DOHH2 (cell line): ENCODE measurements around the gene ITGB7.
"Not testable (repeated sequence)": the region's sequence is repeated elsewhere in the genome, so short reads cannot be mapped to it uniquely, and the experiment has no call there.

ENCODE experiments used
- H3F3A ChIP-seq: fragments of 200-600 bp; sonication (generic), shearing (Covaris generic); 2 replicates; pipeline ENCODE4 v1.6.0; 2016; ENCODE audit warnings: antibody characterized with exemption, mild to moderate bottlenecking; ENCODE audit not compliant: control insufficient read depth, insufficient read depth
- H3K27ac ChIP-seq: fragments of 200-600 bp; sonication (generic); 2 replicates; pipeline ENCODE4 v1.5.1; 2014; ENCODE audit warnings: low read depth, mild to moderate bottlenecking, low read length, moderate library complexity
- H3K27me3 ChIP-seq: fragments of 200-600 bp; sonication (generic); 2 replicates; pipeline ENCODE4 v1.6.1; 2014; ENCODE audit warnings: mild to moderate bottlenecking, low read length, mixed read lengths; ENCODE audit not compliant: control insufficient read depth
- H3K36me3 ChIP-seq: fragments of 200-600 bp; sonication (generic); 2 replicates; pipeline ENCODE4 v1.6.1; 2014; ENCODE audit warnings: mild to moderate bottlenecking, low read length, moderate library complexity, mixed read lengths; ENCODE audit not compliant: control insufficient read depth
- H3K4me1 ChIP-seq: fragments of 200-600 bp; sonication (generic); 2 replicates; pipeline ENCODE4 v1.6.1; 2014; ENCODE audit warnings: mild to moderate bottlenecking, low read length, mixed read lengths; ENCODE audit not compliant: control insufficient read depth
- H3K4me2 ChIP-seq: fragments of 200-600 bp; sonication (generic); 2 replicates; pipeline ENCODE4 v1.6.0; 2014; ENCODE audit warnings: mild to moderate bottlenecking, low read length, moderate library complexity
- H3K4me3 ChIP-seq: fragments of 200-600 bp; sonication (generic); 2 replicates; pipeline ENCODE4 v1.5.1; 2014; ENCODE audit warnings: mild to moderate bottlenecking, low read length, mixed read lengths
- H3K79me2 ChIP-seq: fragments of 200-600 bp; sonication (generic); 2 replicates; pipeline ENCODE4 v1.6.1; 2014; ENCODE audit warnings: mild to moderate bottlenecking, low read length, mixed read lengths; ENCODE audit not compliant: control insufficient read depth
- H3K9me2 ChIP-seq: fragments of 200-600 bp; sonication (generic); replicated peaks from 2 replicates; pipeline ENCODE4 v1.6.1; 2014; ENCODE audit warnings: mild to moderate bottlenecking, low read length, mixed read lengths; ENCODE audit not compliant: control insufficient read depth
- H3K9me3 ChIP-seq: fragments of 200-600 bp; sonication (generic); 2 replicates; pipeline ENCODE4 v1.6.1; 2014; ENCODE audit warnings: antibody characterized with exemption, low read length, mixed read lengths; ENCODE audit not compliant: control insufficient read depth, insufficient read depth
- H4K20me1 ChIP-seq: fragments of 200-600 bp; sonication (generic); 2 replicates; pipeline ENCODE4 v1.6.0; 2014; ENCODE audit warnings: low read depth, mild to moderate bottlenecking, antibody characterized with exemption, low read length, moderate library complexity; ENCODE audit not compliant: control insufficient read depth, insufficient read depth
- CTCF ChIP-seq: fragments of 200-600 bp; sonication (generic); IDR thresholded peaks from one replicate; pipeline ENCODE4 v1.5.1; 2014; ENCODE audit warnings: antibody characterized with exemption, mild to moderate bottlenecking, low read depth, low read length; ENCODE audit not compliant: poor library complexity, severe bottlenecking
- EZH2phosphoT487 ChIP-seq: fragments of 200-600 bp; sonication (generic); IDR thresholded peaks from 2 replicates; pipeline ENCODE4 v1.6.1; 2017; ENCODE audit warnings: borderline replicate concordance, mild to moderate bottlenecking, antibody characterized with exemption, low read length, moderate library complexity, mixed read lengths

Gene ITGB7

DNA sequence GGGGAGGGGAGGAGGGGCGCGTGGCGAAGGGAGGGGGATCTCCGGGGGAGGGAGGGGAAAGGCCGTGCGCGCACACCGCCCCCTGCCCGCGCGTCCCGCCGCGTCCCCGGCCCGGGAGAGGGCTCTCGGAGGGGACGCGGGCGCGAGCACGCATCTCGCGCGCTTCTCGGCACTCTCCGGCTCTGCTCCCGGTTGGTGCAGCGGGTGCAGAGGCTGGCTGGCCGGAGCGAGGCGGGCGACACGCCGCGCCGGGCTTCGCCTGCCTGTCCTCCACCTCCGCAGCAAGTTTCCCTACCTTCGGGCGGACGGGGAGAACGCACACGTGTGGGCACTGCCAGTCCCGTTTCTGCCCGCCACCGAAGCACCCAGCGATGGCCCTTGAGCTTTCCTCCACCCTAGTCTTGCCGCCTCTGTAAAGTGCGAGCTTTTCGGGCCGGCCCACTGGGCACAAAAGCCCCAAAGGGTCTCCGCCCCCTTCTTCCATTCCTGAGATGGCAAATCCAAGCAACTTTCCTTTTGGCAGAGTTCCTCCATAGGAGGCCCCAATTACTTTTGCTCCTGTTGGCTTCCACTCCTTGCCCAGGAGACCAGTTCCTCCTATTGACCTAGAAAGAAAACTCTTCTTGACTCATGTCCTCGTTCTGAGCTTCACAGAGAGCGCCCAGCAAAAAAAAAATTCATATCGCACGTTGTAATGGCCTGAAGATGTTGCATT, 26.0 kb downstream of the ITGB7 start:
- no peaks in the 10 kb centered on the region; the same call in 1 of the 2 replicates for H4K20me1 ChIP-seq
- peak overlapping the region; percentile 84 for H3K4me3 ChIP-seq
- TF ChIP-seq EZH2phosphoT487, result no peak
- TF ChIP-seq CTCF, result no peak
- H3K9me3 ChIP-seq, result no peaks in the 10 kb centered on the region
- H3K36me3 ChIP-seq, result peaks cover 49% of the 10 kb centered on the region
- peaks cover 41% of the 10 kb centered on the region for H3K79me2 ChIP-seq
- H3K9me2 ChIP-seq, result no peaks in the 10 kb centered on the region
- peaks cover 38% of the 10 kb centered on the region for H3K4me1 ChIP-seq
- H3K27ac ChIP-seq, result peak overlapping the region; percentile 85
- H3K4me2 ChIP-seq, result peak overlapping the region; percentile 86
- no peaks in the 10 kb centered on the region for H3K27me3 ChIP-seq
- H3F3A ChIP-seq, result peaks cover 6% of the 10 kb centered on the region

DNA sequence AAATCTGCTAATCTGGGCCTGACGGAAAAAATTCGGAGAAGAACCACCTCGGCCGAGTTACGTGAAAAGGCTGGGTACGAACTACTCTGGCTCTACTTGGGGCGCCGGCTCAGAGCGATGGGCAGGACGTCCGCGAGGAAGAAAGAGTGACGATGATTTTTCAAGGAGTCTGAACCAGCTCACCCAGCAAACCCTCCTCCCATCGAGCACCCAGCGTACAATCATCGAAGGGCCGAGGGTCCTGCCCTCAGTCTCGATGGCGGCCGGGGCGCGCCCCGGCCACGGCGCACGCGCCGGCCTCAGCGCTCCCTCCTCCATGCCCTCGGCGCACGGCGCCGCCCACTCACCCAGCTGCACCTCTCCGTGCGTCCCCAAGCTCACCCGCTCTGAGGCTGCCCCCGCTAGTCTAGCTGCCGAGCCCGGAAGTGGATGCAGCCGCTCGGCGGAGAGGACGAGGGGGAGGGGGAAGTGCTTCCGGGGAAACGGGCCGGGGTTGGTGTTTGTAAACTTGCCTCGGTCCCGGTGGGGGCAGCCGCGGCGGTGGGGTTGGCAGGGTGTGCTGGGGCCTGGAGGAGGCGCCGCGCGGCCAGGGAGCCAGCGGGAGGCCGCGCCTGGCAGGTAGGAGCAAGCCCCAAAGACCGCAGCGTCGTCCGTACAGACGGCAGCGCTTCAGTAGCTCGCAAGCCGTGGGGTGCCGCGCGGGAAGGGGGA, 26.7 kb downstream of the ITGB7 start, which contains the start of the genes CSAD and ZNF740:
CSAD (minus strand) TSS at position 706 of the 711 bp plus-strand sequence. CDS start 7,455 bp downstream, outside the sequence.
ZNF740 (plus strand) TSS at position 503 of the 711 bp plus-strand sequence. CDS start 1,262 bp downstream, outside the sequence.
- Histone ChIP-seq H3K4me1 (peaks cover 38% of the 10 kb centered on the region), H4K20me1 (no peaks in the 10 kb centered on the region; the same call in 1 of the 2 replicates), H3K4me2 (peak within 1 kb of the TSS; percentile 86), H3K27ac (peak within 1 kb of the TSS; percentile 85), H3K9me2 (no peaks in the 10 kb centered on the region), H3F3A (peaks cover 6% of the 10 kb centered on the region), H3K9me3 (no peaks in the 10 kb centered on the region), H3K4me3 (peak within 1 kb of the TSS; percentile 84), H3K36me3 (peaks cover 42% of the 10 kb centered on the region), H3K79me2 (peaks cover 41% of the 10 kb centered on the region), H3K27me3 (no peaks in the 10 kb centered on the region)
- TF ChIP-seq EZH2phosphoT487, result no peak
- no peak for TF ChIP-seq CTCF

- Histone ChIP-seq H3K27me3 (no peaks in the 10 kb centered on the region), H3K9me2 (no peaks in the 10 kb centered on the region), H3K9me3 (no peaks in the 10 kb centered on the region), H4K20me1 (no peaks in the 10 kb centered on the region; the same call in 1 of the 2 replicates), H3K27ac (peak overlapping the region; percentile 85), H3K4me2 (peak overlapping the region; percentile 86), H3K79me2 (peaks cover 36% of the 10 kb centered on the region), H3F3A (peaks cover 6% of the 10 kb centered on the region), H3K4me3 (peak overlapping the region; percentile 84), H3K36me3 (peaks cover 36% of the 10 kb centered on the region), H3K4me1 (peaks cover 37% of the 10 kb centered on the region)
- TF ChIP-seq EZH2phosphoT487, result no peak
- TF ChIP-seq CTCF, result no peak
Measured at GRCh38 chr12:53179687-53180219, 27.3 kb downstream of the ITGB7 start.

DNA sequence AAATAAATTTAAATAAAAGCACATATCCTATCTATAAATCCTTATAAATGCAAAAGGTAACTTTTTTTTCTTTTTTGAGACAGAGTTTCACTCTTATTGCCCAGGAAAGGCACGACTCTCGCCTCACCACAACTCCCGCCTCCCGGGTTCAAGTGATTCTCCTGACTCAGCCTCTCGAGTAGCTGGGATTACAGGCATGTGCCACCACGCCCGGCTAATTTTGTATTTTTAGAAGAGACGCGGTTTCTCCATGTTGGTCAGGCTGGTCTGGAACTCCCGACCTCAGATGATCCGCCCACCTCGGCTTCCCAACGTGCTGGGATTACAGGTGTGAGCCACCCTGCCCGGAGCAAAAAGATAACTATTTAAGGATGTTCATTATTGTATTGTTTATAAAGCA, 28.2 kb downstream of the ITGB7 start:
- not testable (repeated sequence) for H3K27ac ChIP-seq, H4K20me1 ChIP-seq, H3K9me2 ChIP-seq, H3K9me3 ChIP-seq, H3K27me3 ChIP-seq, H3K4me3 ChIP-seq, H3F3A ChIP-seq
- peaks cover 28% of the 10 kb centered on the region for H3K36me3 ChIP-seq
- H3K79me2 ChIP-seq, result peaks cover 29% of the 10 kb centered on the region
- peak overlapping the region; percentile 86 for H3K4me2 ChIP-seq
- peaks cover 35% of the 10 kb centered on the region for H3K4me1 ChIP-seq

DNA sequence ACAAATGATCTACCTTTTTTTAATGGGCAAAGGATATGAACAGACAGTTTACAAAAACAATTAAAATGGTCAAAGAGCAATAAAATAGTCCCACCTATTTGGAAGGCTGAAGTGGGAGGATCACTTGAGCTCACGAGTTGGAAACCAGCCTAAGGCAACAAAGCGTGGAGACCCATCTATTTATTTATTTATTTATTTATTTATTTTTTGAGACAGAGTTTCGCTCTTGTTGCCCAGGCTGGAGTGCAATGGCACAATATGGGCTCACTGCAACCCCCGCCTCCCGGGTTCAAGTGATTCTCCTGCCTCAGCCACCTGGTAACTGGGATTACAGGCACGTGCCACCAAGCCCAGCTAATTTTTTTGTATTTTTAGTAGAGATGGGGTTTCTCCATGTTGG, 29.6 kb downstream of the ITGB7 start:
- H3K4me1 ChIP-seq, result peaks cover 27% of the 10 kb centered on the region
- H4K20me1 ChIP-seq, H3K27ac ChIP-seq, H3K27me3 ChIP-seq, H3K9me3 ChIP-seq, H3K4me3 ChIP-seq, H3F3A ChIP-seq, H3K9me2 ChIP-seq, H3K4me2 ChIP-seq: not testable (repeated sequence)
- peaks cover 15% of the 10 kb centered on the region for H3K36me3 ChIP-seq
- H3K79me2 ChIP-seq, result peaks cover 16% of the 10 kb centered on the region
